Occipital lobe (tissue), 2 donors: ENCODE results near the gene CDK1. TPM values are rescaled to one million over a fixed set of nuclear protein-coding genes. Genes with fewer than 3 reads are reported as not detected.

Experiments
- DNase-seq: peaks from one replicate; lab custom pipeline; 2025; lab: John Stamatoyannopoulos, UW
- total RNA-seq: library from RNA; depleted of rRNA; stranded (reverse); fragments of >200 nt; gene quantifications from one replicate; pipeline ENCODE4 v1.2.3, GENCODE V29; 2014

CDK1 gene
- 21.7 TPM for total RNA-seq

DNA sequence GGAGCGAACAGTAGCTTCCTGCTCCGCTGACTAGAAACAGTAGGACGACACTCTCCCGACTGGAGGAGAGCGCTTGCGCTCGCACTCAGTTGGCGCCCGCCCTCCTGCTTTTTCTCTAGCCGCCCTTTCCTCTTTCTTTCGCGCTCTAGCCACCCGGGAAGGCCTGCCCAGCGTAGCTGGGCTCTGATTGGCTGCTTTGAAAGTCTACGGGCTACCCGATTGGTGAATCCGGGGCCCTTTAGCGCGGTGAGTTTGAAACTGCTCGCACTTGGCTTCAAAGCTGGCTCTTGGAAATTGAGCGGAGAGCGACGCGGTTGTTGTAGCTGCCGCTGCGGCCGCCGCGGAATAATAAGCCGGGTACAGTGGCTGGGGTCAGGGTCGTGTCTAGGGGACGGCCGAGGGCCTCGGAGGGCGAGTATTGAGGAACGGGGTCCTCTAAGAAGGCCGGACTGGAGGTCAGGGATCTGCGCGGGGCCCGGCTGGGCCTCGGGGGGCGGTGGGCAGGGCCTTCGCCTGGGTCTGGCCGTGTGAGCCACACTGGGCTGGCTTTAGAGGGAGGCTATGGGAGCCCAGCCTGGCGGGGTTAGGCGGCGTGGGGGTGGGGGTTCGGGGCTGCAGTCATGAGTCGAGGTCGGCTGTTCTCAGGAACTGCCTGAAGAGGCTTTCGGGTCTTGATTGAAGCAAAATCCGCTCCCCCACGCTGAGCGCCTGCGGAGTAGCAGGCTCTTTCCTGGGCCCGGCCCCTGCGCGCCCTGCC is at the start of gene CDK1:
CDK1 (plus strand) TSS at position 265 of the 757 bp plus-strand sequence. CDS start 1,688 bp downstream, outside the sequence.
- peak; percentile 96 for DNase-seq

DNA sequence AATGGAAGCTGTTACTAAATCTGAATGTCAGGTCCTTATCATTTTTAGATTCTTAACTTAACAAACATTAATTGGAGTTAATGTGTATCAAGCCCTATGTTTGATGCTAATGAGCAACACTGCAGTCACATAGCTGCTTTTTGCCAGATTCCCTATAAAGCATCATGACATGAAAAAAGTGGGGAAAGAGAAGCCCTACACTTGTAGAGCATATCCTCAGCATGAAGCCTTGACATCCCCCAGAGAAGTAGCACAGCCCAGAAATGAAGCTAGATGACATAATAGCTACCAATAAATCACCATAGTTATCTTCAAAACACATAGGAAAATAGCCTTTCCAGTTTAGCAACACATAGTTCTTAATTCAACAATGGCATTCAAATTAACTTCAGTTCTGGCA is 49.2 kb upstream of the CDK1 start:
- DNase-seq: no peak

DNA sequence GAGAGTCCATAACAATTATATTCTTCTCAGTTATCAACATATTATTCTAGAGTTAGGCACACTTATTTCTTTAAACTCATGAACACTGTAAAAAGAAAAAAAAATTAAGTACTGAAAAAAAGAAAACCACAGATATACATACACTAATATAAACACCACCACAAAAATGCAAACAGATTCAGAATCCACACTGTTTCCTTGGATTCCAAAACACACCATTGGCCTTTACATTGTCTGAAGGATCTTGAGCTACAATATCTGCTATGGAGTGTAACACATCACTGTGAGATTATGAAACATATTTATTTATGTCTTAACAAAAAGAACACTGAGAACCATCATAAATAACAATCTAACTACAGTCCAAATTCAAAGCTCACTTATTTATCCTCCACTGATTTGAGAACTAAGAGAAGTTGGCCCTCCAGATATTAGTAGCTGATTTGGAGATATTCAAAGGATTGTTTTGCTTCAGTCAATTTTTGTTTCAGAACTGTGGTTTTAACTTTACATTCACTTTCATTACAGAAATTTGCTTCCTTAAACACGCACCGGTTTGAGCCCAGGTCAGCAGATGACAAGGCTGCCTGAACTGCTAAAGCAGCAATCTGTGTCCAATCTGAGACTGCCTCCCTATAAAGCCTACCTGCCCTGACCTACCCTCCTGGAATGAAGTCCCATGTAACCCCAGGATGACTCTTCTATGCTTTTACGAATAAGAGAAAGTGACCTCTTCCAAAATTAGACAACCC is 47.0 kb upstream of the CDK1 start:
- DNase-seq: no peak

DNA sequence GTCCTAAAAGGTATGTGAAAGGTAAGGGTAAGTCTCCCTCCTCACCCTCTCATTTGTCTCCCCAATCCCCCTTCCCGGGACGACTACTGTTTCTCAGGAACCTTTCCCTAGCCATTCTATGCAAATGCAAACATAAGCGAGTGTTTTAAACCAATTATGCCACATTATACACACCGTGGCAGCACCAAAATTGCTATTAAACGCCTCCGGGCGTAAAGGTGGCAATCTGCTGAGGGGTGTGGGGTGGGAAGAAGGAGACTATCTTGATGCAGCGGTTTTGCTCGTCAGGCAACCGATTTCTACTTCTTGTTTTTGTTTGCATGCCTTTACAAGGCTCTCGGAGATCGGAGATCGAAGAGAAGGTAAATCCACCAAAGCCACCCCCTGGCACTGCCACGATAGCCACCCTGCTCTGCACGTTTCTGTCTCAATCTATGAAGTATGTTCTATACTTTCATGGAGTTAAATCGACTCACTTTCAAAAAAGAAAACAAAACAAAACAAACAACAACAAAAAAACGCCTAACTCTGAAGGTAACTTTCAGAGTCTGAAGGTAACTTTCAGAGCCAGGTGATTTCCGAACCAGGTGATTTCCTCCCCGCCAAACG is 46.0 kb upstream of the CDK1 start:
- DNase-seq: no peak

DNA sequence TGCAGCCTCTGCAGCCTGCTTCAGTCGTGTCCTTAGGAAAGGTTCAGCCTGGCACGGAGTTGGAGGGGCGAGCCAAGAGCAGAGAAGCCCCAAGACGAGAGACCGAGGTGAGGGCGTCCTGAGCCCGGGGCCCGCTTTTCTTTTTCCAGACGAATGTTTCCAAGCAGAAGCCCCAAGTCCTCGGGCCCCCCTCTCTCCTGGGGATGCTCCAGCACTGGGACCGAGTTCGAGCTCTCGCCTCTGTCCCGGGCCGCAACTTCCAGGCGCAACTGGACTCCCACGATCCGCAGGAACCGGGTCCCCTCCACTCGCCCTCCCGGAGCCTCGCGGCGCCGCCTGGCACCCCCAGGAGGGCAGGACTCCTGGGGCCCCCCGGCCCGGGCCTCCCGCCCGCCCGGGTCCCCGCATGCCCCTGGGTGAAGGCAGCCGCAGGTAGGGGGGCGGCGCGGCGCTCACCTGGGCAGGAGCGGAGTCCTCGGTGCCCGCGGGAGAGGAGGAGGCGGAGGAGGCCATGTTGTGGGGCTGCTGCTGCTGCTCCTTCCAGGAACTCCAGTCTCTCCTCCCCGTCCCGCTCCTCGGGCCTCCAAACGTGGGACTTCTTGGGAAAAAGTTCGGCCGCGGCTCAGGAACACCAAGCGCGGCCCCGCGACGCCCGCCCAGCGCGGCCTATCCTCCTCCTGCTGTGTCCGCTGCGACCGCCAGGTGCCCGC is 45.3 kb upstream of the CDK1 start:
- DNase-seq: no peak

DNA sequence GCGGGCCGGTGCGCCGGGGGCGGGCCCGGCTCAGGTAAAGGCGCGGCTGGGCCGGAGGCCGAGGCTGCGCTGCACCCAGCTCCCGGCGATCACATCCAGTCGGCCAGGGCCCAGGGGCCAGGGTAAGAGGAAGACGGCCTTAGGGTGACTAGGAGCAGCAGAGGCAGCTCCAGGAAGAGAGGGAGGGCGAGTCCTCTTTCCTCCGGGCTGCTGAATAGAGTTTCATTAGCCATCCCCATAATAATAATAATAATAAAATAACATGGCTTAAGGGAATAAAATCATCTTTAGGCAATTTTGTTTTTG is 44.8 kb upstream of the CDK1 start:
- DNase-seq: no peak

DNA sequence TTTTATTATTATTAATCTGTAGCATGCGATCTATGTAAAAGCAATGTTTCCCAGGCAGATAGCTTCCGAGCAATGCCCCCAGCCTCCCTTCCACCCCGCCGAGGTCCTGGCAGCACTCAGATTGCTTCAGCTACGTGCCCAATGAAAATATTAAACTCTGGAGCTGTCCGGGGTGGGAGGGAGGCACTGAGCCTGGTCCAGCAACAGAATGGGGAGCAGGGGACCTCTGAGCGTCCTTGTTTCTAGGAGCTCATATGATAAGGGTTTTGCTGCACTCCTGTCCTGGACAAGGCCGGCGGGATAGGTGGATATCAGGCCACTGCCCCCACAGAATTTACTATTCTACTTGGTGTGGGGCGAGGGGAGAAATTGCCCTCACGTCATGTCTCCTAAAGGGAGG is 44.5 kb upstream of the CDK1 start:
- DNase-seq: no peak

DNA sequence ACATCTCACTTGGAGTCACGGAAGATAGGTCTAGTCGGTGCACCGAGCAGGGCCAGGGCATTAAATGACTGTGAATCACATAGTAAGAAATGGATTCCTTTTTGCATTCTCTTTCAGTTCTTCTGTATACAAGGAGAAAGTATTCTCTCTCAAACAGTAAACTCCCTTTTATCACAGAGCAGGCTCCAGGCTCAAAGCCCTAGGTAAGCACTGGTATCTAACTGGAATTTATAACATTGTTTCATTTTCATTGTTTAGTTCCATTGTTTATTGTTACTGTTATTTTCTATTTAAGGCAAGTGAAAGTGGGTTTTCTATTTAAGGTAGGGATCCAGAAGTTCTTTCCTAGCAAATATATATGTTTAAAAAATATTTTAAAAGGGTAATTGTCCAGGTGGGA is 44.1 kb upstream of the CDK1 start:
- no peak for DNase-seq

DNA sequence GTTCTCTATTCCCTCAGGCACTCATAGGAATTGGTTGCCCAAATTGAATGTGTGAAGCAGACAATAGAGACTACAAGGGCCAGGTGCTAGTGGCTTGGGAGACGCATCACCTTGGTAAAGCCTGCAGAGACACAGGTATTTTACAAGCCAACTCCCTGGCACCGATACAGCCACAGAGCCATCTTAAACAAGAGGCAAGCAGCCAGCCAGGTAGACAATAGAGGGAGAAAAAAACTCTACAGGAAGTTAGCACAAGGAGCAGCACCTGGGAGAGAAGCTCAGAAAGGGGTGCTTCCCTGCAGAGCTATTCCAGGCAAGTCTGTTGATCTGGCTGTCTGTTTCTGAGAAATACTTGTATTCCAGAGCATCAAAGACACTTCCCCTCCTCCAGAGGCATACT is 43.0 kb upstream of the CDK1 start:
- no peak for DNase-seq

DNA sequence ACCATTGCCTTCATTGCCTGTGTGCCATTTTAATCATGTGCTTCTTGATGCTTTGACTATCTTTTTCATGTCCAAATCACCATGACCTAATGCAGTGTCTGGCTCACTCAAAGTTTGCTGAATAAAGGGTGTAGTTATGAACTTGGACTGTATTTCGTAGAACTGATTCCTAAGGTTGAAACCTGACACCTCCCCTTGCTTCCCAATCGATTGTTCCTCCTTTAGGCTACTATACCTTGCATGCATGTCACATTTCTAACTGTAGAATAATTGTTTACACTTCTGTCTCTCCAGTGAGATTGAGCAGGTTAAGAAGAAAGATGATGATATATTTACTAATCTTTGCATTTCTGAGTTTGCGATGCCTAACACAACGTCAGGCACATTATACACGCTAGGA is 41.0 kb upstream of the CDK1 start:
- DNase-seq: no peak

DNA sequence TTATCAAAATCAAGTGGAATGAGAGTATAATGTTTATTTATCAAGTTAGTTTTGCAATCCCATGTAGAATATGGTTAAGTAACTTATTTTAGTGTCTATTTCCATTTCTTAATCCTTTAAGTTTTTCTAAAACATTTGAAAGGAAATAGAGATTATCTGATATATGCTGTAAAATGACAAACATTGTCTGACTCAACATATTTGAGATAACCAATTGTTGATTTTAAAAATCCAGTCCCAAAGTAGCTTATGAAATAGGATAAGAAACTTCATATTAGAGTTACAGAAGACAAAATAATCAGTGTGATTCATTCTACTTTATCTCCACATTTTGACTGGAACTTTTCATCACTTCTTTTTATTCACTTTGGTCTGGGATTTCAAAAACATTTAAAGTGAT is 38.7 kb upstream of the CDK1 start:
- no peak for DNase-seq

DNA sequence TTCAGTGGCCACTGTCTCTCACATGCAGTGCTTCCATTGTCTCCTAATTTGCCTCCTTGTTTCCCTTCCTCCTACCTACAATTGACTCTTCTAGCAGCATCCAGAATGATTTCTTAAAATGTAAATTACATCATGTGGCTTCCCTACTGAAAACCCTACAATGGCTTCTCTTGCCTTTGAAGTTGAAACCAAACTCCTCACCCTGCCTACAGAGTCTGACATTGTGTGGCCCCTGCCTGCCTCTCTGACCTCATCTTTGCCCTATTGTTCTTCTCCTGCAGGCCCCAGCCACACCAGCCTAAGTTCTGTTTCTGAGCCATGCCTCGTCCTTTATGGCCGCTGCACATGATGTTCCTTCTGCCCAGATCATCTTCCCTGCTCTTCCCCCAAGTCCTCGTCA is 35.8 kb upstream of the CDK1 start:
- DNase-seq: no peak

DNA sequence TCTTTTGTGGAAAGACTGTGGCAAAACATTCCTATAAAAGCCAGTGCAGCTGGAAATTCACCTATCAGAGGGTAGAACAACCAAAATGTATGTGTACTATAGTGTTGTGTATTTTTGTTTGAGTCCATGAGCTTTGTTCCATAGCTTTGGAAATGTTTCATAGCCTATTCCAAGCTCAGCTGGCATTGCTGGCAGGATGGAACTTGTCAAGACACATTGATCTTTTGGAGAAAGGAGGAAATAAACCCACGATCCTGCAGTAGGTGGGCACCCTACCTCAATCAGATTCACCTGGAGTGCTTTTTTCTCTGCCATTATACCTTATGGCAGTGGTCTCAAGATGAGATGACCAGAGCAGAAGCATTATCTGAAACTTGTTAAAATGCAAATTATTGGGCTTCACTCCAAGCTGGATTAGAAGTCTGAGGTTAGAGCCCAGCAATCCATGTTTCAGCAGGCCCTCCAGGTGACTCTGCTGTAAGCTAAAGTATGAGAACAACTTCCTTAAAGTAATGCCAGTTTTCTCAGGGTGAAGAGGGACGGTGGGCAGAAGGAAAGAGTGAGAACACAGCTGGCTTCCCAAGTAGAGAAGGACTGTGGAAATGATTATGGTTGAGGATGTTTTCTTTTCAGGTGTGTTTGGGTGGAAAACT is 30.3 kb upstream of the CDK1 start:
- DNase-seq: no peak

DNA sequence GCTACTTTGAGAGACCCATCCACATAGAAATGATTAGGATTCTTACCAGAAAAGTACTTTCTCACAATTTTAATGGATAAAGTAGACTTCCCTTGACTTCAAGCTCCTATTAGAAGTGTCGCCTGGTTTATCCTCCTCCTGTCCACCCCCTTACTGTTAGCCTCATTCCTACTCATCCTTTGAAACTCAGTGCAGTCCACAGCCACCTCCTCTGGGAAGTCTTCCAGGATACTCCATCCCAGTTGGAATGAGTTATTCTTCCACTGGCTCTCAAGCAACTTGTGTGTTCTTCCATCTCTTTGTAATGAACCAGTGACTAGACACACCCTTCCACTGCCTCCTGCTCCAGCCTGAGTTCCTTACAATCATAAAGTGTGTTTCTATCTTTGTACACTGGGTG is 25.1 kb upstream of the CDK1 start:
- DNase-seq: no peak

DNA sequence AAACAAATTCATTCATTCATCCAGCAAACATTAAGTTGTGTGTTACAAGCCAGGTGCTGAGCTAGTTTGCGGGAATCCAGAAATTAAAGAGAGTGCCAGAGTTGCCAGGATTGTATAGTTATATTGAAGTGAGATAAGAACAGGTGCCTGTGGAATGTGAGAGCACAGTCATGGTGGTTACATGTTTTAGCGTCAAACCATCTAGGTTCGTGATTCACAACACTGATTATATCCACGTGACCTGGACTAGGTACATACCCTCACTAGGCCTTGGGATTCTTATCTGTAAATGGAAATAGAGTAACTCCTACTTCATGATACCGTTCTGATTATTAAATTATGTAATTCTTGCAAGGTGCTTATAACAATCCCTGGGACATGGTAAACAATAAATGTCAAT is 24.5 kb upstream of the CDK1 start:
- no peak for DNase-seq

DNA sequence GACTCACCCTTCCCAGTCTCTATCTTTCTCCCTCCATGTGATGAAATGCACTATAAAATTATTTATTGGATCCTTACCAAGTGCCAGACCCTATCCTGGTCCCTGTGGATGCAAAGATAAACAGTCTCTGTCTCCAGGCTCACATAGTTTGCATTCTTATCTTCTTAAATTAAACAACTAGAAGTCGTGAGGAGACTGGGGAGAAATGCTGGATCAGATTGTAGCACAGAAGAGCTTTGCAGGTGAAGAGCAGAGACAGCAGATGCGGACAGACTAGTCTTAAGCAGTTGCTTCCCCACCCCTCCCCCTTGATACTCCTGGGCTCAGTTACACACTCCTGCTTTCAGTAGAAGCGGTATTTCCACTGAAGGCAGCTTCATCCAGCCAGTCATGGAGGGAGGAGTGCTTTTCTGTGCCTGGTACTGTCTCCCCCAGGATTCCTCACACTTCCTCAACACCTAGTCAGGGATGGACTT is 20.8 kb upstream of the CDK1 start:
- DNase-seq: no peak

DNA sequence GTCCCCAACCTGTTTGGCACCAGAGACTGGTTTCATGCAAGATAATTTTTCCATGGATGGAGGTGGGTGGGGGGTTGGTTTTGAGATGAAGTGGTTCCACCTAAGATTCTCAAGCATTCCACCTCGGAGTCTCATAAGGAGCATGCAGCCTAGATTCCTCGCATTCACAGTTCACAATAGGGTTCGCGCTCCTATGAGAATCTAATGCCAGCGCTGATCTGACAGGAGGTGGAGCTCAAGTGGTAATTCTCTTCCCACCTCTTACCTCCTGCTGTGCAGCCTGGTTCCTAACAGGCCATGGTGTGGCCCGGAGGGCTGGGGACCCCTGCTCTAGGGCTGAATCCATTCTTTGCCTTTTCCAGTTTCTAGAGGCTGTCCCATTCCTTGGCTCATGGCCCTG is 19.1 kb upstream of the CDK1 start:
- no peak for DNase-seq

DNA sequence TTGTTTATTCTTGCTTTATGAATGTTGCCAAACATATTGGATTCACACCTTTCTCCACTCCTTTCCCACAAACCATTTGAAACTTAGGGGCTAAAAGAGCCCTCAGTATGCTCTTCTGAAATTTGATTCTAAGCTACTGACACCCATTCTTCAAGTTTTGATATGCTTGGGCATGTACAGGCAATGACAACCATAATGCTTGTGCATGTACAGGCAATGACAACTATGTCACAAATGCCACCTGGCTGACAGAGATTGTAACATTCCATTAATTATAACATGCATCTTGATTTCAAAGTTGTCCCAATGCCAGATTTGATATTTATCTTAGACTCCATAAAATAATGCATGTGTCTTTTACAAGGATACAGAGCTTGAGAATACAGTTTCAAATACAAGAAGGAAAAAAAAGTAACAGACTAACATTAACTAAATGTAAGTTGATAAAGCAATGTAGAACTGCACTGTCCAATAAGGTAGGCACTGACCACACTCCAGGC is 17.5 kb upstream of the CDK1 start:
- no peak for DNase-seq

DNA sequence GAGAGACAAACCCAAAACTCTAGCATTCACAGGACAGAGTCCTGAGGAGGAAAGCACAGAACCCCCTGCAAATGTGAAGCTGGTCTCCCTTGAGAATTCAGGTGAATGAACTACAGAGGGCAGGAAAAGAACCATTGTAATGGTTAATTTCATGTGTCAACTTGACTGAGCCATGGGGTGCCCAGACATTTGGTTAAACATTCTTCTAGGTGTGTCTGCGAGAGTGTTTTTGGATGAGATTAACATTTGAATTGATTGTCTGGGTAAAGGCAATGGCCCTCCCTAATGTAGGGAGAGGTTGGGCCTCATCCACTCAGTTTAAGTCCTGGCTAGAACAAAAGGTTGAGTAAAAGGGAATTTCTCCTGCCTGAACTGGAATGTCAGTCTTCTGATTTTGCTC is 15.7 kb upstream of the CDK1 start:
- DNase-seq: no peak

DNA sequence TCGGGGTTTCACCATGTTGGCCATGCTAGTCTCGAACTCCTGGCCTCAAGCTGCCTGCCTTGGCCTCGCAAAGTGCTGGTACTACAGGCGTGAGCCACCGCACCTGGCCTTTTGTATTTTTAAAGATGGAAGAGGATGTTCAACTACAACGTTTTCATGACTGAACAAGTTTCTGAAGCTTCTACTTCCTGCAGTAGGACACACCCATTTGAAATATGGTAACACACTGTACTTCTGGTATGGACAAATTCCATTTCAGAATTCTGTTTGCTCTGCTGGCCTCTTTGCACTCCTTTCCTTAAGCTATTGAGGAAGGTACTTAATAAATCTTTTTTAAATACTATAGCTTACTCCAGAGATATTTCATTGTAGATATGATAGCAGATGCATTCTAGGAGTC is 10.9 kb upstream of the CDK1 start:
- DNase-seq: no peak

DNA sequence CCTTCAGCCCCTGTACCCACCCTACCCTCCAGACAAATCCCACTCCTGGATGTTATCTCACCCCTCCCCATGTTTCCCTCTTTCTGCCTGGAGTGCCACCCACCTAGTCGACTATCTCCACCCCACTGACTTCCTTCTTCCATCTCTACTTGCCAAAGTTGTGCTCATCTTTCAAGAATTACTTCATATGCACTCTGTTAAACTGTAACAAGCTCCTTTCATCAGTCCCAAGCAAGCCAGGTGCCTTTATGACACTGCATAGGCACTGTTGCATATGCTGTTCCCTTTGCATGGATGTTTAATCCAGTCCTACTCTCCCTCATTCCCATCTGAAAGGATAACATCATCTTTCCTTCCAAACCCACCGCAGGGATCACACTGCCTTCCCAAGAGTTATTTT is 8.9 kb upstream of the CDK1 start:
- DNase-seq: no peak
